ENCODE measurements around the gene PLOD2. TPM values are rescaled to one million over a fixed set of nuclear protein-coding genes. Genes with fewer than 3 reads are reported as not detected.

Gene PLOD2
- total and polyA plus RNA-seq, 5 donors from 2014 or later, result 0.52 TPM; not detected in 4

- Mint-ChIP-seq H3K4me3 (no peak overlapping the region), H3K27me3 (no peaks in the 10 kb centered on the region), H3K27ac (no peak overlapping the region), H3K36me3 (no peaks in the 10 kb centered on the region), H3K9me3 (peaks cover 0 to 6% (median 3%) of the 10 kb centered on the region in 7 donors), H3K4me1 (no peaks in the 10 kb centered on the region)
- Histone ChIP-seq H3K36me3 (ENCODE audit: control insufficient read depth, insufficient read depth, low read length) (no peaks in the 10 kb centered on the region), H3K4me3 (ENCODE audit: low read depth, low read length) (no peak overlapping the region), H3K9me3 (ENCODE audit: control insufficient read depth in 2 of 2, low read length in 2 of 2) (no peaks in the 10 kb centered on the region), H3K27me3 (ENCODE audit: control insufficient read depth, insufficient read depth, low read length) (no peaks in the 10 kb centered on the region), H3K4me1 (ENCODE audit: control insufficient read depth, insufficient read depth, low read length, poor library complexity, severe bottlenecking) (no peaks in the 10 kb centered on the region), H3K27ac (ENCODE audit: insufficient read depth, low read length, poor library complexity, severe bottlenecking) (no peak overlapping the region)
- no peak for DNase-seq
- no peak for ATAC-seq (ENCODE audit: low read depth in 2 of 2)
These were observed 124.7 kb downstream of the PLOD2 start for GRCh38 chr3:146036281-146036680.

DNA sequence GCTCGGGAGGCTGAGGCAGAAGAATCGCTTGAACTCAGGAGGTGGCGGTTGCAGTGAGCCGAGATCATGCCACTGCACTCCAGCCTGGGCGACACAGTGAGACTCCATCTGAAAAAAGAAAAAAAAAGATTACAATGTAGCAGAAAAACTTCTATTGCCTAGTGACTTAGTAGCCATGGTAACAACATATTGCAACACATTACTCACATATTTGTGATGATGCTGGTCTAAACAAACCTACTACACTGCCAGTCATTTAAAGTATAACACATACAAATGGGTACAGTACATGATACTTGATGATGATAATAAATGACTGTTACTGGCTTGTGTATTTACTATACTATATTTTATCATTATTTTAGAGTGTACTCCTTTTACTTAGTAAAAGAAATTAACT is 125.6 kb downstream of the PLOD2 start:
- H3K4me1 ChIP-seq (ENCODE audit: control insufficient read depth, insufficient read depth, low read length, poor library complexity, severe bottlenecking), result no peaks in the 10 kb centered on the region
- no peaks in the 10 kb centered on the region for H3K4me1 Mint-ChIP-seq
- H3K36me3 Mint-ChIP-seq, result no peaks in the 10 kb centered on the region
- no peaks in the 10 kb centered on the region for H3K9me3 ChIP-seq (ENCODE audit: control insufficient read depth in 2 of 2, low read length in 2 of 2)
- ATAC-seq (ENCODE audit: low read depth in 2 of 2) (no peak), DNase-seq (no peak)
- H3K27me3 Mint-ChIP-seq, result no peaks in the 10 kb centered on the region
- no peak overlapping the region for H3K27ac Mint-ChIP-seq
- H3K4me3 Mint-ChIP-seq, result no peak overlapping the region
- no peak overlapping the region for H3K27ac ChIP-seq (ENCODE audit: insufficient read depth, low read length, poor library complexity, severe bottlenecking)
- H3K4me3 ChIP-seq (ENCODE audit: low read depth, low read length), result no peak overlapping the region
- peaks cover 0 to 9% (median 3%) of the 10 kb centered on the region in 7 donors for H3K9me3 Mint-ChIP-seq
- H3K36me3 ChIP-seq (ENCODE audit: control insufficient read depth, insufficient read depth, low read length), result no peaks in the 10 kb centered on the region
- no peaks in the 10 kb centered on the region for H3K27me3 ChIP-seq (ENCODE audit: control insufficient read depth, insufficient read depth, low read length)

DNA sequence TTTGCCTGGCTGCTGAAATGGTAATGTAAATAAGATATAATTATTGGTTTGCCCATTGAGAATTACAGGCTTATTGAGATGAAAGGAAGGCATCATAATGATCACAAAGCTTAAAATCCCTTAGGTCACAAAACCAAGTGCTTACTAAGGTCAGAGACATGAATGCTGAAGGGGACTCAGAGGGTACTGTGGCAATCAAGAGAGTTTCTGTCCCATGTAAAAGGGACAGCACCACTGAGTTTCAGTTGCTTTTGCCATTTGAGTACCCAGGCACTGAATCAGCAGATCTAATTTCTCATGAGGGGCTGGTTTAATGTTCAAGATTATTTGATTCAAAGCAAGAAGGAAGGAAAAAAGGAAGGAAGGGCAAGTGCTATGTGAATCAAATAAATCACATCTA is 127.0 kb downstream of the PLOD2 start:
- Mint-ChIP-seq H3K36me3 (no peaks in the 10 kb centered on the region), H3K9me3 (peaks cover 0 to 13% (median 4%) of the 10 kb centered on the region in 7 donors), H3K4me1 (no peaks in the 10 kb centered on the region), H3K4me3 (no peak overlapping the region), H3K27ac (no peak overlapping the region), H3K27me3 (no peaks in the 10 kb centered on the region)
- no peak for DNase-seq
- Histone ChIP-seq H3K27ac (ENCODE audit: insufficient read depth, low read length, poor library complexity, severe bottlenecking) (no peak overlapping the region), H3K36me3 (ENCODE audit: control insufficient read depth, insufficient read depth, low read length) (no peaks in the 10 kb centered on the region), H3K27me3 (ENCODE audit: control insufficient read depth, insufficient read depth, low read length) (no peaks in the 10 kb centered on the region), H3K4me3 (ENCODE audit: low read depth, low read length) (no peak overlapping the region), H3K4me1 (ENCODE audit: control insufficient read depth, insufficient read depth, low read length, poor library complexity, severe bottlenecking) (no peaks in the 10 kb centered on the region), H3K9me3 (ENCODE audit: control insufficient read depth in 2 of 2, low read length in 2 of 2) (no peaks in the 10 kb centered on the region)
- no peak for ATAC-seq (ENCODE audit: low read depth in 2 of 2)

DNA sequence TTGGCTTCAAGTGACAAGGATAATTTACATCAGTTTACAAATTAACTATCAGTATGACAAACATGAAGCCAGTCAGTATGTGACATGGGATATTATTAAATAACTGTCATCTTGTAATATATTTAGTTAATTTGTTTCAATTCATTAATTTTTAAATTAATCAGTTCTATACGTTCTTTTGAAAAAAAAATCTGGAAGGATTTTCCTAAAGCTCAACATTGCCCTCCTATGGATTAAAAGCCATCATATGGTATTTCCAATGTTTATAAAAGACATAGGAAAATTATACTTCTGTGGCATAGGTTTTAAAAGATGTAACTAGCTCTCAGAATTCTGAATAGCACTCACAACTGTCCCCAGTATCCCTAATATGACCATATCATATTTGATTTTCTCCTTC is 134.4 kb downstream of the PLOD2 start:
- no peak overlapping the region for H3K4me3 ChIP-seq (ENCODE audit: low read depth, low read length)
- ATAC-seq (ENCODE audit: low read depth in 2 of 2), result no peak
- Mint-ChIP-seq H3K27me3 (no peaks in the 10 kb centered on the region), H3K27ac (no peak overlapping the region), H3K4me1 (no peaks in the 10 kb centered on the region), H3K9me3 (peaks cover 0 to 11% (median 6%) of the 10 kb centered on the region in 7 donors), H3K4me3 (no peak overlapping the region), H3K36me3 (no peaks in the 10 kb centered on the region)
- no peaks in the 10 kb centered on the region for H3K4me1 ChIP-seq (ENCODE audit: control insufficient read depth, insufficient read depth, low read length, poor library complexity, severe bottlenecking)
- H3K27me3 ChIP-seq (ENCODE audit: control insufficient read depth, insufficient read depth, low read length), result no peaks in the 10 kb centered on the region
- H3K27ac ChIP-seq (ENCODE audit: insufficient read depth, low read length, poor library complexity, severe bottlenecking), result no peak overlapping the region
- H3K9me3 ChIP-seq (ENCODE audit: control insufficient read depth in 2 of 2, low read length in 2 of 2), result no peaks in the 10 kb centered on the region
- DNase-seq, result no peak
- no peaks in the 10 kb centered on the region for H3K36me3 ChIP-seq (ENCODE audit: control insufficient read depth, insufficient read depth, low read length)

DNA sequence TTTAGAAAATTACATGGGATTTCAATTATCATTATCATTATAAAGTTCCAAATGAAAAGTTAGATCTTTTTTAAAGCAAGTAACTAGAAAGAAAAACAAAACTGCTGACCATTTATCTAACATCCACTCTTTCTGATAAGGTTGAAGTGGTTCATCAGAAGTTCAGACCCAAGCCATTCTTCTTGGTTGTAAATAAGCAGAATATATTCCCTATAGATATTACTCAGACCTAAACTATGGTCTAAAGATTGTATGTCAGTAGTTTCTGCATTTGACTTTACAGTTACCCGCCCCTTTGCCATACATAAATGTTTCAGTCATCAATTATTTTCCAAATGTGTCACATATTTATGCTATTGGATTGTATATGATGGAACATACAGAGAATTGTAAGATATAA is 136.7 kb downstream of the PLOD2 start:
- Histone ChIP-seq H3K27me3 (ENCODE audit: control insufficient read depth, insufficient read depth, low read length) (no peaks in the 10 kb centered on the region), H3K27ac (ENCODE audit: insufficient read depth, low read length, poor library complexity, severe bottlenecking) (no peak overlapping the region), H3K36me3 (ENCODE audit: control insufficient read depth, insufficient read depth, low read length) (no peaks in the 10 kb centered on the region), H3K9me3 (ENCODE audit: control insufficient read depth in 2 of 2, low read length in 2 of 2) (no peaks in the 10 kb centered on the region), H3K4me3 (ENCODE audit: low read depth, low read length) (no peak overlapping the region), H3K4me1 (ENCODE audit: control insufficient read depth, insufficient read depth, low read length, poor library complexity, severe bottlenecking) (no peaks in the 10 kb centered on the region)
- H3K27me3 Mint-ChIP-seq, result no peaks in the 10 kb centered on the region
- no peaks in the 10 kb centered on the region for H3K36me3 Mint-ChIP-seq
- H3K9me3 Mint-ChIP-seq, result peaks cover 0 to 7% (median 2%) of the 10 kb centered on the region in 7 donors
- no peak overlapping the region for H3K27ac Mint-ChIP-seq
- H3K4me3 Mint-ChIP-seq, result no peak overlapping the region
- no peak for DNase-seq
- H3K4me1 Mint-ChIP-seq, result no peaks in the 10 kb centered on the region
- no peak for ATAC-seq (ENCODE audit: low read depth in 2 of 2)

DNA sequence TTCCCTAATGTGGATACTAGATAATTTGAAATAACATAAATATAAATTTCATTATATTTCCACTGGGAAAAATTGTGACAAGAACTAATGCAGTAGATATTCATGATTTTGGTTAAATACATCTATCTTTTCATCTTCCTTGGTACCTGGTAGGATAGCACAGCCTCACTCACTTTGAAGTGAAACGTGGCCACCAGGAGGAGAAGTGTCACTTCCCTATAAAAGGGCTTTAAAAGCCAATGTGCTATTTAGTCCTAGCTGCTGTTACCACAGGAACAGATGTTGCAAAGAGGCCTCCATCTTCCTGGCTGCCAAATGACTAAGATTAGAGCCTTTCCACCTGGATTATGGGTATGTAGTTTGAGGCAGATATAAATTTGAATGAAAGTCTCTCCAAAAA is 140.0 kb downstream of the PLOD2 start:
- Mint-ChIP-seq H3K4me1 (no peaks in the 10 kb centered on the region), H3K36me3 (no peaks in the 10 kb centered on the region), H3K27me3 (no peaks in the 10 kb centered on the region), H3K9me3 (peaks cover 0 to 17% (median 6%) of the 10 kb centered on the region in 7 donors), H3K4me3 (no peak overlapping the region), H3K27ac (no peak overlapping the region)
- Histone ChIP-seq H3K4me3 (ENCODE audit: low read depth, low read length) (no peak overlapping the region), H3K27me3 (ENCODE audit: control insufficient read depth, insufficient read depth, low read length) (no peaks in the 10 kb centered on the region), H3K27ac (ENCODE audit: insufficient read depth, low read length, poor library complexity, severe bottlenecking) (no peak overlapping the region), H3K4me1 (ENCODE audit: control insufficient read depth, insufficient read depth, low read length, poor library complexity, severe bottlenecking) (no peaks in the 10 kb centered on the region), H3K36me3 (ENCODE audit: control insufficient read depth, insufficient read depth, low read length) (no peaks in the 10 kb centered on the region), H3K9me3 (ENCODE audit: control insufficient read depth in 2 of 2, low read length in 2 of 2) (no peaks in the 10 kb centered on the region)
- DNase-seq, result no peak
- ATAC-seq (ENCODE audit: low read depth in 2 of 2), result no peak

DNA sequence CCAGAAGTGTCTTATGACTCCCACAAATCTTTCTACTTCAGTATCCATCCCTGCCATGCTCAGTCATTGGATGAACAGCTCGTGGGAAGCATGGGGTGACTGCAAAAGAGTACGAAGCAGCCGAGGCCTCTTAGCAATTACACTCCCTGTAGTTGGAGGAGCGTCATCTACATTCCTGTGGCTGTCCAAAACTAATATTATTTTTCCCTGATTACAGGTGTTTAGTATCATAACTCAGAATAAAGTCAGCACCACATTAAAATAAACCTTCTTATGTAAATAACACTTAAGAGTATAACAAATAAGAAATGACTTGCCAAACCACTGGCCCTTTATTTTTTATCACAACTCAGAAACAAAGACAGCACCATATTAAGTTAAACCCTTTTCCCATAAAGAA is 141.5 kb downstream of the PLOD2 start:
- Mint-ChIP-seq H3K27me3 (no peaks in the 10 kb centered on the region), H3K4me1 (no peaks in the 10 kb centered on the region), H3K9me3 (peaks cover 0 to 17% (median 7%) of the 10 kb centered on the region in 7 donors), H3K27ac (no peak overlapping the region), H3K36me3 (no peaks in the 10 kb centered on the region), H3K4me3 (no peak overlapping the region)
- Histone ChIP-seq H3K27ac (ENCODE audit: insufficient read depth, low read length, poor library complexity, severe bottlenecking) (no peak overlapping the region), H3K4me3 (ENCODE audit: low read depth, low read length) (no peak overlapping the region), H3K9me3 (ENCODE audit: control insufficient read depth in 2 of 2, low read length in 2 of 2) (no peaks in the 10 kb centered on the region), H3K27me3 (ENCODE audit: control insufficient read depth, insufficient read depth, low read length) (no peaks in the 10 kb centered on the region), H3K36me3 (ENCODE audit: control insufficient read depth, insufficient read depth, low read length) (no peaks in the 10 kb centered on the region), H3K4me1 (ENCODE audit: control insufficient read depth, insufficient read depth, low read length, poor library complexity, severe bottlenecking) (no peaks in the 10 kb centered on the region)
- no peak for DNase-seq
- no peak for ATAC-seq (ENCODE audit: low read depth in 2 of 2)
